ENCODE results near the gene MICAL2.

The MICAL2 gene

DNA sequence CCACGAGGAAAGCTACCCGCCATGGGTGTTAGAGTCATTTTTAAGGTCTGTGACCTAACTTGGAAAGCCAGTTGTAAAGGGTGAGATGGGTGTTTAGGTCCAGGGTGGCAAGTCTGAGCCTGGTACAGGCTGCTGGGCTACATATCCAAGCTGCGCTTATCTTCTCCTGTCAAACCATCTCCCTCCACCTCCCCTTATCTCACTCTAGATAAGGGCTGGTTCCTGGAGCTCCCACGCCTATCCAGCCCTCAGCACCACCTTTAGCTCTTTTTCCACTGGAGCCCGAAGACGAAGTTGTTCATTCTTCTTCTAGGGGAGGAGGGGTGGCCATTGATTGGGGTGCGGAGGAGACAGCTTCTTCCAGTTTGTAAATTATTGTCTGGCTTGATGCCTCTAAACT, 48.5 kb downstream of the MICAL2 start:
- H3K27ac ChIP-seq, result no peak overlapping the region
- no peaks in the 10 kb centered on the region for H3K9me3 ChIP-seq
- no peaks in the 10 kb centered on the region for H3K27me3 ChIP-seq
- TF ChIP-seq, protein P1, sequence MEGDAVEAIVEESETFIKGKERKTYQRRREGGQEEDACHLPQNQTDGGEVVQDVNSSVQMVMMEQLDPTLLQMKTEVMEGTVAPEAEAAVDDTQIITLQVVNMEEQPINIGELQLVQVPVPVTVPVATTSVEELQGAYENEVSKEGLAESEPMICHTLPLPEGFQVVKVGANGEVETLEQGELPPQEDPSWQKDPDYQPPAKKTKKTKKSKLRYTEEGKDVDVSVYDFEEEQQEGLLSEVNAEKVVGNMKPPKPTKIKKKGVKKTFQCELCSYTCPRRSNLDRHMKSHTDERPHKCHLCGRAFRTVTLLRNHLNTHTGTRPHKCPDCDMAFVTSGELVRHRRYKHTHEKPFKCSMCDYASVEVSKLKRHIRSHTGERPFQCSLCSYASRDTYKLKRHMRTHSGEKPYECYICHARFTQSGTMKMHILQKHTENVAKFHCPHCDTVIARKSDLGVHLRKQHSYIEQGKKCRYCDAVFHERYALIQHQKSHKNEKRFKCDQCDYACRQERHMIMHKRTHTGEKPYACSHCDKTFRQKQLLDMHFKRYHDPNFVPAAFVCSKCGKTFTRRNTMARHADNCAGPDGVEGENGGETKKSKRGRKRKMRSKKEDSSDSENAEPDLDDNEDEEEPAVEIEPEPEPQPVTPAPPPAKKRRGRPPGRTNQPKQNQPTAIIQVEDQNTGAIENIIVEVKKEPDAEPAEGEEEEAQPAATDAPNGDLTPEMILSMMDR (IDR thresholded peaks at IDR 0.05), result no peak
- no peaks in the 10 kb centered on the region for H3K4me1 ChIP-seq (ENCODE audit: control insufficient read depth in 1 of 2, insufficient read depth in 1 of 2, low read depth in 1 of 2, low read length in 1 of 2)
- H3K4me3 ChIP-seq (ENCODE audit: low read depth in 1 of 2, low read length in 1 of 2), result no peak overlapping the region
- H3K36me3 ChIP-seq, result peaks cover 11% of the 10 kb centered on the region

DNA sequence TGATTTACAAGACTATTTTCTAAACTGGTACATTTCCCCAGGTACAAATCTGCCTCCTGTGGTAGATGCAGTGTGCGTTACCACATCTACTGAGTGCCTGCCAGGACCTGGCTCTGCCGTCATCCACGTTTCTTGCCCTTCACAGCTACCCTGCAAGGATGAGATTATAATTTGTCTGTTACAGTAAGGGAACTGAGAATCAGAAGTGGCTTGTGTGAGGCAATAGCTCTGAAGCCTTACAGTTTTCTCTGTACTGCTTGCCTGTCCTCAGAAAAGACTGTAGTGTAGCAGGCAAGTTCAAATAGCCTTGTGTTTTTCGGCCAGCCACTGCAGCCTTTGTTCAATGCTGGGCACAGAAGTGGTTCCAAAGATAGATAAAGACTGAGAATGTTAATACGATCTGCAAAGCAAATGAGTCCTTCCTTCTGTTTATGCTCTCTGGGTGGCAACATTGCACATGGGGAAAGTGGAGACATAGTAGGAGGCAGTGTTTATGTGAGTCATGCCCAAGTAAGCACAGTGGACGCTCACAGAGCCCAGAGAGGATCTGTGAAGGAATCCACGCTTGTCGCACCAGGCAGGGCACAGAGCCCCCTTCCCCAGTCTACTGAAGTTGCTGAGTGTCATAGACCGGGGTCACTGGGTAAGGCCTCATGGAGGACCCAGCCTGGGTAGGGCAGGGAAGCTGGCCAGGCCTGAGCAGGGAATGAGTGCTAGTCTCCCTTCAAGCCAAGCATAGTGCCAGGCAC, 49.1 kb downstream of the MICAL2 start:
- Histone ChIP-seq H3K27ac (no peak overlapping the region), H3K4me1 (ENCODE audit: control insufficient read depth in 1 of 2, insufficient read depth in 1 of 2, low read depth in 1 of 2, low read length in 1 of 2) (no peaks in the 10 kb centered on the region), H3K4me3 (ENCODE audit: low read depth in 1 of 2, low read length in 1 of 2) (no peak overlapping the region), H3K27me3 (no peaks in the 10 kb centered on the region), H3K36me3 (peaks cover 11% of the 10 kb centered on the region), H3K9me3 (no peaks in the 10 kb centered on the region)
- TF ChIP-seq, protein P1 (IDR thresholded peaks at IDR 0.05), result no peak

DNA sequence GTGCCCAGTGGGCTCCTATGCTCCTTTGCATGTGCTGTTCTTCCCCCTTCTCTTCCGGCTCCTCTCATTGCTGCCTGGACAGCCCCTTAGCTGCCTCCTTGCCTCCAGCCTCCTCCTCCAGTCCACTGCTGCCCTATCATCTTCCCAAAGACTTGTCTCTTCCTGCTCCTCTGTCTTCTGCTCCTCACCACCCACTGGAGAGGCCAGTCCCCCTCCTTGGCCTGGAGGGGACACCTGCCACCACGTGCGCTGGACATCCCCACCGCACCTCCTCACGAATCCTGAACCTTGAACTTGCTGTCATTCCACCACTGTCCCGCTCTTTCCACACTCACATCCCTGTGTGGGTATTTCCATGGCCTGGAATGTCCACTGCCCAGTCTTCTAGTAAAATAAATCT, 49.8 kb downstream of the MICAL2 start:
- TF ChIP-seq, protein P1 (IDR thresholded peaks at IDR 0.05), result no peak
- no peak overlapping the region for H3K27ac ChIP-seq
- no peaks in the 10 kb centered on the region for H3K4me1 ChIP-seq (ENCODE audit: control insufficient read depth in 1 of 2, insufficient read depth in 1 of 2, low read depth in 1 of 2, low read length in 1 of 2)
- no peaks in the 10 kb centered on the region for H3K27me3 ChIP-seq
- H3K4me3 ChIP-seq (ENCODE audit: low read depth in 1 of 2, low read length in 1 of 2), result no peak overlapping the region
- peaks cover 11% of the 10 kb centered on the region for H3K36me3 ChIP-seq
- no peaks in the 10 kb centered on the region for H3K9me3 ChIP-seq

DNA sequence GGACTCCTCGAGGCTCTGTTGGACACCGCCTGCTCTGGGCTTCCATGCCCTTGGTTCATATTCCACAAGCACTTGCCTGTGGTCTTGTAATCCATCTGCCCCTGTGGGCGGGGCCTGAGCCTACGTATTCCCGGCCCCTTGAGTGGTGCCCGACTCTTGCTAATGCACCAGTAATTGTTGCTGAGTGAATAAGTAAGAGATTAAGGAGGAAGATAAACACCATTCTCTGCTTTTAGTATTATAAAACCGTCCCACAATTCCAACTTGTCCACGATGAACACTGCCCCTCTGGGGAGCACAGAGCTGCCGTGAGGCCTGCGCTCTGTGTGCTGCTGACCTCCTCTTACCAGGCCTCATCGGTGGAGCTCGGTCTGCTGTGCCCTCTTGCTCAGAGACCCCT, 50.3 kb downstream of the MICAL2 start:
- Histone ChIP-seq H3K27me3 (no peaks in the 10 kb centered on the region), H3K27ac (no peak overlapping the region), H3K4me1 (ENCODE audit: control insufficient read depth in 1 of 2, insufficient read depth in 1 of 2, low read depth in 1 of 2, low read length in 1 of 2) (no peaks in the 10 kb centered on the region), H3K9me3 (no peaks in the 10 kb centered on the region), H3K36me3 (peaks cover 11% of the 10 kb centered on the region), H3K4me3 (ENCODE audit: low read depth in 1 of 2, low read length in 1 of 2) (no peak overlapping the region)
- TF ChIP-seq, protein P1 (IDR thresholded peaks at IDR 0.05), result no peak

DNA sequence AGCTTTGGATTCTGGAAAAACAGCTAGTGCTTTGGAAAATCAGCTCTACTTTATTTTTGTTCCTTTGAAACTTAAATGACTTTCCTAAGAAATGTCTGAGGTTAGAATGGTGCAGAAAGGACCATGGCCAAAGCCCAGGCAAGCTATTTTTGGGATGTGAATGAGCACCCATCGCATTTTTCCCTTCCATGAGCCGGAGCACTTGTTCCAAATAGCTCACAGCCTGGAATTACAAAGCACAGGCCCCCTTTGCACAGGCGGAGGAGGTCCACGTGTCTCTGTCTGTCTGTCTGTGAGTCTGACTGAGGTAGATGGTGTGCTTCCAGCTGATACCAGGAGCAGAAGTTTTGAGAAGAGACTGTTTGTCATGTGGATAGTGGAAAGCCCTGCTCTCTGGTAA, 50.7 kb downstream of the MICAL2 start:
- H3K36me3 ChIP-seq, result peaks cover 11% of the 10 kb centered on the region
- H3K27ac ChIP-seq, result no peak overlapping the region
- H3K9me3 ChIP-seq, result no peaks in the 10 kb centered on the region
- TF ChIP-seq, protein P1 (IDR thresholded peaks at IDR 0.05), result no peak
- H3K4me1 ChIP-seq (ENCODE audit: control insufficient read depth in 1 of 2, insufficient read depth in 1 of 2, low read depth in 1 of 2, low read length in 1 of 2), result no peaks in the 10 kb centered on the region
- no peaks in the 10 kb centered on the region for H3K27me3 ChIP-seq
- H3K4me3 ChIP-seq (ENCODE audit: low read depth in 1 of 2, low read length in 1 of 2), result no peak overlapping the region

All from neutrophil (primary cell).